SK-N-SH (cell line): ENCODE results near the gene CNOT11. TPM values are rescaled to one million over a fixed set of nuclear protein-coding genes. Genes with fewer than 3 reads are reported as not detected.

Experiments used
- CTCF ChIA-PET: fragments of 300-600, 350-600 bp; formaldehyde crosslinking; extraction: SDS; loops from one replicate; lab custom pipeline; 2021; lab: Yijun Ruan, JAX
- POLR2A ChIA-PET: fragments of 350-600 bp; sonication (Branson Sonifier 250); formaldehyde crosslinking; extraction: SDS; loops from one replicate; lab custom pipeline; 2020; ENCODE audit warnings: antibody characterized with exemption, inconsistent platforms; lab: Yijun Ruan, JAX
- DNase-seq: peaks from one replicate; pipeline ENCODE4 v3.0.0; 2012
- H2AFZ ChIP-seq: fragments of 200-600 bp; sonication (generic); 2 replicates; pipeline ENCODE4 v1.8.1; 2016; ENCODE audit warnings: antibody characterized with exemption, mild to moderate bottlenecking, low read depth
- H3F3A ChIP-seq: fragments of 200-600 bp; sonication (generic); replicated peaks from 2 replicates; pipeline ENCODE3; 2016; ENCODE audit warnings: antibody characterized with exemption, mild to moderate bottlenecking; ENCODE audit not compliant: insufficient read depth
- H3K27ac ChIP-seq, 2 experiments: fragments of 200-500 bp in 1 of 2; fragments of 200-600 bp in 1 of 2; sonication (Bioruptor generic) in 1 of 2; sonication (generic), shearing (Covaris generic) in 1 of 2; 2 replicates each; pipeline versions ENCODE4 v1.5.1 to v1.6.1; 2014 to 2016; ENCODE audit warnings: low read depth in 2 of 2, inconsistent platforms in 1 of 2, low read length in 1 of 2, mild to moderate bottlenecking in 1 of 2, mixed read lengths in 1 of 2
- H3K27me3 ChIP-seq: fragments of 200-600 bp; sonication (generic), shearing (Covaris generic); 2 replicates; pipeline ENCODE4 v1.6.1; 2016; ENCODE audit warnings: mixed run types; ENCODE audit not compliant: insufficient read depth
- H3K36me3 ChIP-seq, 2 experiments: fragments of 200-500 bp in 1 of 2; fragments of 200-600 bp in 1 of 2; sonication (Bioruptor generic) in 1 of 2; sonication (generic) in 1 of 2; replicated peaks in 1 of 2; 2 replicates each; pipeline versions ENCODE3 to v1.5.1; 2014 to 2016; ENCODE audit warnings: low read length in 1 of 2, mild to moderate bottlenecking in 1 of 2; ENCODE audit not compliant: insufficient read depth in 2 of 2, control insufficient read depth in 1 of 2
- H3K4me1 ChIP-seq, 2 experiments: fragments of 200-500 bp in 1 of 2; fragments of 200-600 bp in 1 of 2; sonication (Bioruptor generic) in 1 of 2; sonication (generic), shearing (Covaris generic) in 1 of 2; 2 replicates each; pipeline versions ENCODE4 v1.5.1 to v1.6.1; 2014 to 2016; ENCODE audit warnings: low read depth in 1 of 2, low read length in 1 of 2, mixed run types in 1 of 2; ENCODE audit not compliant: insufficient read depth in 2 of 2, control insufficient read depth in 1 of 2
- H3K4me2 ChIP-seq: fragments of 200-600 bp; sonication (generic), shearing (Covaris generic); 2 replicates; pipeline ENCODE4 v1.6.1; 2017; ENCODE audit warnings: mixed run types
- H3K4me3 ChIP-seq, 2 experiments: fragments of 200-500 bp in 1 of 2; fragments of 200-600 bp in 1 of 2; sonication (Bioruptor generic) in 1 of 2; sonication (generic), shearing (Covaris generic) in 1 of 2; 2 replicates each; pipeline versions ENCODE4 v1.5.1 to v1.8.1; 2014 to 2016; ENCODE audit warnings: low read depth in 2 of 2, inconsistent platforms in 1 of 2, low read length in 1 of 2, mild to moderate bottlenecking in 1 of 2, mixed read lengths in 1 of 2, moderate library complexity in 1 of 2
- H3K79me2 ChIP-seq: fragments of 200-600 bp; sonication (generic); 2 replicates; pipeline ENCODE4 v1.8.1; 2017; ENCODE audit warnings: mild to moderate bottlenecking; ENCODE audit not compliant: insufficient read depth
- H3K9ac ChIP-seq: fragments of 200-600 bp; sonication (generic); 2 replicates; pipeline ENCODE4 v1.6.1; 2017; ENCODE audit warnings: mixed run types
- H3K9me2 ChIP-seq: fragments of 200-600 bp; sonication (generic); 2 replicates; pipeline ENCODE4 v1.6.1; 2017; ENCODE audit warnings: mixed run types
- H3K9me3 ChIP-seq: fragments of 200-600 bp; sonication (generic); 2 replicates; pipeline ENCODE4 v1.6.1; 2017; ENCODE audit warnings: mixed run types, mild to moderate bottlenecking, moderate library complexity
- H4K20me1 ChIP-seq: fragments of 200-600 bp; sonication (generic); 2 replicates; pipeline ENCODE4 v1.6.1; 2017; ENCODE audit warnings: mild to moderate bottlenecking, mixed run types; ENCODE audit not compliant: insufficient read depth
- ELF1 ChIP-seq: IDR thresholded peaks from 2 replicates; pipeline ENCODE4 v1.4.0; 2012
- EP300 ChIP-seq, 2 experiments: IDR thresholded peaks; 2 replicates each; pipeline versions ENCODE4 v1.4.0 to v1.6.1; 2012; ENCODE audit warnings: borderline replicate concordance in 1 of 2, low read depth in 1 of 2, low read length in 1 of 2
- EZH2phosphoT487 ChIP-seq: fragments of 200-600 bp; sonication (generic); IDR thresholded peaks from 2 replicates; pipeline ENCODE4 v1.6.1; 2017; ENCODE audit warnings: low read depth, mixed run types, mild to moderate bottlenecking, antibody characterized with exemption, moderate library complexity, borderline replicate concordance
- FOXJ3 ChIP-seq: sonication (generic); formaldehyde crosslinking; IDR thresholded peaks from 2 replicates; pipeline ENCODE4 v1.5.1; 2020; ENCODE audit warnings: mild to moderate bottlenecking, missing genetic modification reagents
- GATA2 ChIP-seq: sonication (generic); formaldehyde crosslinking; IDR thresholded peaks from 2 replicates; pipeline ENCODE4 v1.5.0; 2020; ENCODE audit warnings: mild to moderate bottlenecking, missing genetic modification reagents
- MEF2A ChIP-seq: IDR thresholded peaks from 2 replicates; pipeline ENCODE4 v1.4.0; 2012; ENCODE audit warnings: low read depth, borderline replicate concordance
- MXI1 ChIP-seq: IDR thresholded peaks from 2 replicates; pipeline ENCODE4 v1.6.1; 2012; ENCODE audit warnings: mild to moderate bottlenecking, low read depth, low read length, improper control_type of control experiment
- NFIC ChIP-seq: IDR thresholded peaks from 2 replicates; pipeline ENCODE4 v1.4.0; 2012; ENCODE audit warnings: borderline replicate concordance
- NRF1 ChIP-seq: IDR thresholded peaks from 2 replicates; pipeline ENCODE4 v1.6.1; 2012; ENCODE audit warnings: low read depth, mild to moderate bottlenecking, low read length
- RCOR1 ChIP-seq: fragments of 150-350 bp; IDR thresholded peaks from 2 replicates; pipeline ENCODE4 v1.6.1; 2017; ENCODE audit warnings: antibody characterized with exemption, low read length
- WGBS: methylation state at CpG from one replicate; pipeline ENCODE4 v1.1.6; 2017; ENCODE audit warnings: low lambda C conversion rate; 5-methylcytosine and 5-hydroxymethylcytosine counted together
- polyA plus RNA-seq, 3 experiments: library from polyadenylated mRNA; depleted of rRNA; stranded (reverse); fragments of >200 nt; gene quantifications; 2 replicates each; pipeline ENCODE4 v1.2.3, GENCODE V29; 2012
- TF ChIP-seq, protein P1 (sequence below): fragments of 150-350 bp; IDR thresholded peaks from 2 replicates; pipeline ENCODE4 v1.6.1; 2017; ENCODE audit warnings: antibody characterized with exemption, low read length, low read depth, borderline replicate concordance
- TF ChIP-seq, protein P2 (sequence below): IDR thresholded peaks from 2 replicates; pipeline ENCODE4 v1.4.0; 2012; ENCODE audit warnings: low read depth
- TF ChIP-seq, protein P3 (sequence below): IDR thresholded peaks from 2 replicates; pipeline ENCODE4 v1.4.0; 2012; ENCODE audit warnings: low read depth, borderline replicate concordance

The CNOT11 gene
- polyA plus RNA-seq, 1 of the 3 experiments (the other 2 are of a cell fraction), result 38.4 TPM

DNA sequence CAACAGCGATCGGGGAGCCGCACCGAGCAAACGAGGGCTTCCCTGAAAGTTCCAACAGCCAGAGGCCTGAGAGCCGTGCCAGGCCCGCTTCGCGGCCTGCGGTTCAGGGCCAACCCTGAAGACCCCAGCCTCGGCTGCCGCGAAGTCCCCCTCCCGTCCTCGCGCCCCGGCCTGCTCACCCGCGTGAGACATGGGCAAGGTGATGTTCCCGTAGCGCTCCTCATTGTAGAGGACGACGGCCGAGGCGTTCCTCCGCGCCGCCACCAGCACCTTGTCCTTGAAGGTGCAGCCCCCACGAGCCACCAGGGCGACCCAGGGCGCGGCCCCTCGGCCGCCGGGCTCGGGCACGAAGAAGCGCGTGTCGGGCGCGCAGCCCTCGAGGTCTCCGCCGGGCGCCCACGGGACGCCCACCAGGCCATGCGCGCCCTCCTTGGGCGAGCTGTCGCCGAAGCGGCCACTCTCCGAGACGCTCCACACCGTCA is 55.3 kb downstream of the CNOT11 start:
- Histone ChIP-seq H3F3A (peaks cover 13% of the 10 kb centered on the region), H4K20me1 (peaks cover 44% of the 10 kb centered on the region), H3K27ac (peak overlapping the region; percentile 80 to 88; a peak in 3 of 4 replicates), H3K9me3 (no peaks in the 10 kb centered on the region), H3K9ac (peak overlapping the region; percentile 93), H3K4me3 (peak overlapping the region; percentile 88 to 92), H2AFZ (peak overlapping the region; percentile 99; the same call in 1 of the 2 replicates), H3K4me2 (peak overlapping the region; percentile 97), H3K36me3 (peaks cover 0 to 10% of the 10 kb centered on the region in 2 experiments), H3K79me2 (peaks cover 53% of the 10 kb centered on the region), H3K4me1 (peaks cover 12 to 20% of the 10 kb centered on the region in 2 experiments; a peak in 3 of 4 replicates), H3K9me2 (no peaks in the 10 kb centered on the region), H3K27me3 (0 out of 2 replicates have a peak, but pooled peaks cover 3% of the 10 kb centered on the region)
- ChIA-PET POLR2A (interaction anchor here (1.0 kb wide), 2 partner anchors 55 to 79 kb away, joined by 3 read pairs; partner anchors contain the start of gene CREG2), CTCF (interaction anchor here (0.6 to 1.4 kb wide), 2 partner anchors 12 to 565 kb away, joined by 3 to 4 read pairs; no protein-coding TSS in a partner anchor)
- no peak for DNase-seq
- WGBS, result 1% methylated on average over 21 of the region's 57 CpGs
- no peak for TF ChIP-seq EP300 (IDR thresholded peaks at IDR 0.05; ENCODE audit: borderline replicate concordance in 1 of 2, low read depth in 1 of 2, low read length in 1 of 2)
- TF ChIP-seq FOXJ3 (CRISPR knock-in tag), result no peak
- TF ChIP-seq MEF2A, result no peak
- TF ChIP-seq GATA2 (CRISPR knock-in tag), result no peak
- no peak for TF ChIP-seq RCOR1
- TF ChIP-seq, protein P1, sequence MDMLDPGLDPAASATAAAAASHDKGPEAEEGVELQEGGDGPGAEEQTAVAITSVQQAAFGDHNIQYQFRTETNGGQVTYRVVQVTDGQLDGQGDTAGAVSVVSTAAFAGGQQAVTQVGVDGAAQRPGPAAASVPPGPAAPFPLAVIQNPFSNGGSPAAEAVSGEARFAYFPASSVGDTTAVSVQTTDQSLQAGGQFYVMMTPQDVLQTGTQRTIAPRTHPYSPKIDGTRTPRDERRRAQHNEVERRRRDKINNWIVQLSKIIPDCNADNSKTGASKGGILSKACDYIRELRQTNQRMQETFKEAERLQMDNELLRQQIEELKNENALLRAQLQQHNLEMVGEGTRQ, result no peak
- no peak for TF ChIP-seq EZH2phosphoT487
- TF ChIP-seq NFIC, result no peak
- peak; percentile 49; the same call in 1 of the 2 replicates for TF ChIP-seq MXI1
- TF ChIP-seq ELF1, result no peak
- no peak for TF ChIP-seq NRF1
- TF ChIP-seq, protein P2, sequence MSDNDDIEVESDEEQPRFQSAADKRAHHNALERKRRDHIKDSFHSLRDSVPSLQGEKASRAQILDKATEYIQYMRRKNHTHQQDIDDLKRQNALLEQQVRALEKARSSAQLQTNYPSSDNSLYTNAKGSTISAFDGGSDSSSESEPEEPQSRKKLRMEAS, result peak; percentile 46; the same call in 1 of the 2 replicates
- TF ChIP-seq, protein P3, sequence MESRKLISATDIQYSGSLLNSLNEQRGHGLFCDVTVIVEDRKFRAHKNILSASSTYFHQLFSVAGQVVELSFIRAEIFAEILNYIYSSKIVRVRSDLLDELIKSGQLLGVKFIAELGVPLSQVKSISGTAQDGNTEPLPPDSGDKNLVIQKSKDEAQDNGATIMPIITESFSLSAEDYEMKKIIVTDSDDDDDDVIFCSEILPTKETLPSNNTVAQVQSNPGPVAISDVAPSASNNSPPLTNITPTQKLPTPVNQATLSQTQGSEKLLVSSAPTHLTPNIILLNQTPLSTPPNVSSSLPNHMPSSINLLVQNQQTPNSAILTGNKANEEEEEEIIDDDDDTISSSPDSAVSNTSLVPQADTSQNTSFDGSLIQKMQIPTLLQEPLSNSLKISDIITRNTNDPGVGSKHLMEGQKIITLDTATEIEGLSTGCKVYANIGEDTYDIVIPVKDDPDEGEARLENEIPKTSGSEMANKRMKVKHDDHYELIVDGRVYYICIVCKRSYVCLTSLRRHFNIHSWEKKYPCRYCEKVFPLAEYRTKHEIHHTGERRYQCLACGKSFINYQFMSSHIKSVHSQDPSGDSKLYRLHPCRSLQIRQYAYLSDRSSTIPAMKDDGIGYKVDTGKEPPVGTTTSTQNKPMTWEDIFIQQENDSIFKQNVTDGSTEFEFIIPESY, result no peak
